H9 (cell line): ENCODE results near the gene NRP1. TPM values are rescaled to one million over a fixed set of nuclear protein-coding genes. Genes with fewer than 3 reads are reported as not detected.

ENCODE experiments used
- DNase-seq: peaks from one replicate; pipeline ENCODE4 v3.0.0-alpha.2; 2017
- H2AFZ ChIP-seq: one replicate; pipeline ENCODE4 v1.6.1; 2013; ENCODE audit warnings: mild to moderate bottlenecking, low read length, control low read depth, moderate library complexity
- H2AK5ac ChIP-seq: 2 replicates; pipeline ENCODE4 v1.6.1; 2013; ENCODE audit warnings: low read length, control low read depth, mixed read lengths; ENCODE audit not compliant: insufficient read length
- H2BK120ac ChIP-seq: one replicate; pipeline ENCODE4 v1.6.1; 2013; ENCODE audit warnings: low read depth, mild to moderate bottlenecking, low read length, control low read depth, inconsistent platforms; ENCODE audit not compliant: poor library complexity, severe bottlenecking
- H2BK12ac ChIP-seq: 2 replicates; pipeline ENCODE4 v1.6.1; 2013; ENCODE audit warnings: low read length, control low read depth, mixed read lengths, low read depth; ENCODE audit not compliant: insufficient read length
- H2BK15ac ChIP-seq: 2 replicates; pipeline ENCODE4 v1.6.1; 2013; ENCODE audit warnings: low read depth, low read length, control low read depth
- H2BK20ac ChIP-seq: one replicate; pipeline ENCODE4 v1.6.1; 2013; ENCODE audit warnings: low read depth, mild to moderate bottlenecking, low read length, control low read depth, inconsistent platforms; ENCODE audit not compliant: poor library complexity, severe bottlenecking
- H2BK5ac ChIP-seq: 2 replicates; pipeline ENCODE4 v1.6.1; 2013; ENCODE audit warnings: low read length, control low read depth, mixed read lengths; ENCODE audit not compliant: insufficient read length
- H3K14ac ChIP-seq: 2 replicates; pipeline ENCODE4 v1.6.1; 2013; ENCODE audit warnings: low read length, control low read depth; ENCODE audit not compliant: insufficient read depth
- H3K18ac ChIP-seq: 2 replicates; pipeline ENCODE4 v1.6.1; 2013; ENCODE audit warnings: low read depth, mild to moderate bottlenecking, mixed read lengths, low read length, control low read depth; ENCODE audit not compliant: insufficient read length
- H3K23ac ChIP-seq: 2 replicates; pipeline ENCODE4 v1.6.1; 2013; ENCODE audit warnings: low read length, control low read depth, mixed read lengths, low read depth; ENCODE audit not compliant: insufficient read length
- H3K23me2 ChIP-seq: 2 replicates; pipeline ENCODE4 v1.6.1; 2013; ENCODE audit warnings: low read depth, mild to moderate bottlenecking, mixed read lengths, low read length, control low read depth; ENCODE audit not compliant: insufficient read length, poor library complexity, severe bottlenecking
- H3K27ac ChIP-seq: 2 replicates; pipeline ENCODE4 v1.5.1; 2013; ENCODE audit warnings: low read length, control low read depth, mixed read lengths, low read depth; ENCODE audit not compliant: insufficient read length
- H3K27me3 ChIP-seq: 2 replicates; pipeline ENCODE4 v1.6.1; 2013; ENCODE audit warnings: low read length, control low read depth, inconsistent platforms; ENCODE audit not compliant: insufficient read depth
- H3K4ac ChIP-seq: 2 replicates; pipeline ENCODE4 v1.6.1; 2013; ENCODE audit warnings: low read depth, mild to moderate bottlenecking, control low read depth, inconsistent platforms, low read length, moderate library complexity
- H3K4me1 ChIP-seq: 2 replicates; pipeline ENCODE4 v1.6.1; 2013; ENCODE audit warnings: low read length, control low read depth, inconsistent platforms; ENCODE audit not compliant: insufficient read depth
- H3K4me2 ChIP-seq: 2 replicates; pipeline ENCODE4 v1.6.1; 2013; ENCODE audit warnings: low read length, control low read depth, mixed read lengths; ENCODE audit not compliant: insufficient read length, insufficient read depth
- H3K56ac ChIP-seq: 2 replicates; pipeline ENCODE4 v1.6.1; 2013; ENCODE audit warnings: low read depth, mild to moderate bottlenecking, mixed read lengths, low read length, control low read depth; ENCODE audit not compliant: insufficient read length
- H3K79me1 ChIP-seq: 2 replicates; pipeline ENCODE4 v1.6.1; 2013; ENCODE audit warnings: low read depth, mild to moderate bottlenecking, moderate library complexity, low read length, control low read depth, inconsistent platforms; ENCODE audit not compliant: insufficient read depth, poor library complexity, severe bottlenecking
- H3K79me2 ChIP-seq: 2 replicates; pipeline ENCODE4 v1.6.1; 2013; ENCODE audit warnings: low read length, control low read depth, inconsistent platforms; ENCODE audit not compliant: insufficient read depth
- H3K9ac ChIP-seq: 2 replicates; pipeline ENCODE4 v1.6.1; 2013; ENCODE audit warnings: low read length, control low read depth, mixed read lengths; ENCODE audit not compliant: insufficient read length; ENCODE audit errors: extremely low read depth
- H3K9me3 ChIP-seq: one replicate; pipeline ENCODE4 v1.6.1; 2013; ENCODE audit warnings: low read depth, low read length, inconsistent platforms; ENCODE audit not compliant: control insufficient read depth
- H3T11ph ChIP-seq: one replicate; pipeline ENCODE4 v1.6.1; 2013; ENCODE audit warnings: mild to moderate bottlenecking, low read length, control low read depth, inconsistent platforms
- H4K20me1 ChIP-seq: one replicate; pipeline ENCODE4 v1.6.1; 2013; ENCODE audit not compliant: control insufficient read depth, insufficient read length, insufficient read depth
- H4K5ac ChIP-seq: 2 replicates; pipeline ENCODE4 v1.6.1; 2013; ENCODE audit warnings: low read depth, mild to moderate bottlenecking, mixed read lengths, low read length, control low read depth; ENCODE audit not compliant: insufficient read length
- H4K8ac ChIP-seq: replicated peaks from 2 replicates; pipeline ENCODE4 v1.6.1; 2013; ENCODE audit warnings: low read length, control low read depth, mixed read lengths, low read depth; ENCODE audit not compliant: insufficient read length
- H4K91ac ChIP-seq: 2 replicates; pipeline ENCODE4 v1.6.1; 2013; ENCODE audit warnings: low read depth, mild to moderate bottlenecking, moderate library complexity, mixed read lengths, low read length, control low read depth; ENCODE audit not compliant: insufficient read length
- H3K27ac Mint-ChIP-seq, 3 experiments: 2 replicates in 2 of 3; 3 replicates in 1 of 3; pipeline ENCODE4 v1.8.0; 2020 to 2021; ENCODE audit warnings: mixed read lengths in 3 of 3, mild to moderate bottlenecking in 1 of 3, moderate library complexity in 1 of 3
- H3K27me3 Mint-ChIP-seq: 2 replicates; pipeline ENCODE4 v1.8.0; 2021; ENCODE audit warnings: low read depth, mild to moderate bottlenecking, moderate library complexity, mixed read lengths
- H3K36me3 Mint-ChIP-seq, 3 experiments: 2 replicates in 2 of 3; 3 replicates in 1 of 3; pipeline ENCODE4 v1.8.0; 2020 to 2021; ENCODE audit warnings: low read depth in 3 of 3, mixed read lengths in 3 of 3; ENCODE audit not compliant: insufficient read depth in 1 of 3
- H3K4me1 Mint-ChIP-seq, 2 experiments: 2 replicates each; pipeline ENCODE4 v1.8.0; 2020; ENCODE audit warnings: mixed read lengths in 2 of 2
- H3K4me3 Mint-ChIP-seq, 2 experiments: 2 replicates in 1 of 2; 3 replicates in 1 of 2; pipeline ENCODE4 v1.8.0; 2020 to 2021; ENCODE audit warnings: mild to moderate bottlenecking in 2 of 2, mixed read lengths in 2 of 2, moderate library complexity in 1 of 2
- H3K9me3 Mint-ChIP-seq, 2 experiments: 2 replicates in 1 of 2; 3 replicates in 1 of 2; pipeline ENCODE4 v1.8.0; 2020; ENCODE audit warnings: mild to moderate bottlenecking in 2 of 2, mixed read lengths in 2 of 2, moderate library complexity in 1 of 2
- WGBS: extraction: QIAGEN DNeasy Blood & Tissue Kit; methylation state at CpG from one replicate; pipeline ENCODE4 v1.1.7; 2013; ENCODE audit warnings: missing lambda C conversion rate, low lambda C conversion rate, mixed read lengths; ENCODE audit not compliant: insufficient read length; ENCODE audit errors: extremely low coverage; 5-methylcytosine and 5-hydroxymethylcytosine counted together
- total RNA-seq: library from RNA; stranded (reverse); gene quantifications from 2 replicates; pipeline ENCODE4 v1.2.1, GENCODE V29; 2021
- TF ChIP-seq, protein P1 (sequence below): fragments of 200-600 bp; sonication (generic); conservative IDR thresholded peaks from 3 replicates; pipeline ENCODE4 v1.8.0; 2021; ENCODE audit warnings: antibody characterized with exemption, mild to moderate bottlenecking

Gene NRP1
- total RNA-seq, 1 experiment from 2014 or later, result 4.6 TPM

DNA sequence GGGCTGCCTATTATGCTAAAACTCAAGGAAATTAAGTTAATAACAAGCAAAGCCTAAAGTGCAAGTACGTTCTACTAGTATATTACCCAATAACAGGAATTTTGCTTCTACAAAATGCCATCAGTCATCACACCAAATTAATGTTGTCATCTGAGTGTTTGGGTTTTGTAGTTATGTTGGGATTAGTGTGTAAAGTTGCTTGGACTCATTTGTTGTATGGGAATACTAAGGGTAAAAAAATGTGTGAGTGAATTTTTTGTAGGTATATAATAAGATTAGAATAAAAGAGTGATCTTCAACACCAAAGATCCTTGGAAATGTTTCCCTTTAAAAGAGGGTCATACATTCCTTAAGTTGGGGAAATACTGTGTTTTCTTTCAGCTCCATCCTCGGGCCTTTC, 38.6 kb downstream of the NRP1 start:
- Histone ChIP-seq H4K20me1 (no peaks in the 10 kb centered on the region), H2AFZ (no peak overlapping the region), H3K9ac (no peak overlapping the region), H2BK12ac (no peak overlapping the region), H4K91ac (no peak overlapping the region), H2BK20ac (no peak overlapping the region), H3K18ac (no peak overlapping the region), H3K23me2 (no peaks in the 10 kb centered on the region), H4K5ac (no peak overlapping the region), H3K27ac (no peak overlapping the region), H3K27me3 (no peaks in the 10 kb centered on the region), H3K23ac (no peak overlapping the region), H3T11ph (no peak overlapping the region), H3K14ac (no peak overlapping the region), H3K79me2 (no peaks in the 10 kb centered on the region), H2AK5ac (no peak overlapping the region), H3K56ac (no peak overlapping the region), H3K79me1 (no peaks in the 10 kb centered on the region), H3K9me3 (no peaks in the 10 kb centered on the region), H3K4ac (no peak overlapping the region), H2BK5ac (no peak overlapping the region), H3K4me2 (no peak overlapping the region), H2BK15ac (no peak overlapping the region), H2BK120ac (no peak overlapping the region), H4K8ac (no peak overlapping the region), H3K4me1 (no peaks in the 10 kb centered on the region)
- no peak for DNase-seq
- TF ChIP-seq, protein P1, sequence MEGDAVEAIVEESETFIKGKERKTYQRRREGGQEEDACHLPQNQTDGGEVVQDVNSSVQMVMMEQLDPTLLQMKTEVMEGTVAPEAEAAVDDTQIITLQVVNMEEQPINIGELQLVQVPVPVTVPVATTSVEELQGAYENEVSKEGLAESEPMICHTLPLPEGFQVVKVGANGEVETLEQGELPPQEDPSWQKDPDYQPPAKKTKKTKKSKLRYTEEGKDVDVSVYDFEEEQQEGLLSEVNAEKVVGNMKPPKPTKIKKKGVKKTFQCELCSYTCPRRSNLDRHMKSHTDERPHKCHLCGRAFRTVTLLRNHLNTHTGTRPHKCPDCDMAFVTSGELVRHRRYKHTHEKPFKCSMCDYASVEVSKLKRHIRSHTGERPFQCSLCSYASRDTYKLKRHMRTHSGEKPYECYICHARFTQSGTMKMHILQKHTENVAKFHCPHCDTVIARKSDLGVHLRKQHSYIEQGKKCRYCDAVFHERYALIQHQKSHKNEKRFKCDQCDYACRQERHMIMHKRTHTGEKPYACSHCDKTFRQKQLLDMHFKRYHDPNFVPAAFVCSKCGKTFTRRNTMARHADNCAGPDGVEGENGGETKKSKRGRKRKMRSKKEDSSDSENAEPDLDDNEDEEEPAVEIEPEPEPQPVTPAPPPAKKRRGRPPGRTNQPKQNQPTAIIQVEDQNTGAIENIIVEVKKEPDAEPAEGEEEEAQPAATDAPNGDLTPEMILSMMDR, result no peak
- H3K4me1 Mint-ChIP-seq, result peaks cover 7 to 20% of the 10 kb centered on the region in 2 experiments
- no peak overlapping the region; a peak in 1 of 7 replicates for H3K27ac Mint-ChIP-seq
- H3K4me3 Mint-ChIP-seq, result no peak overlapping the region
- H3K36me3 Mint-ChIP-seq, result no peaks in the 10 kb centered on the region
- no peaks in the 10 kb centered on the region for H3K27me3 Mint-ChIP-seq
- no CpG with 5 or more reads among the region's 2 CpGs for WGBS
- H3K9me3 Mint-ChIP-seq, result no peaks in the 10 kb centered on the region
